CMK (cell line): ENCODE measurements around the gene CCDC141.

Experiments used
- DNase-seq: peaks from one replicate; pipeline ENCODE4 v3.0.0-alpha.2; 2010; ENCODE audit warnings: low read depth

CCDC141 gene

DNA sequence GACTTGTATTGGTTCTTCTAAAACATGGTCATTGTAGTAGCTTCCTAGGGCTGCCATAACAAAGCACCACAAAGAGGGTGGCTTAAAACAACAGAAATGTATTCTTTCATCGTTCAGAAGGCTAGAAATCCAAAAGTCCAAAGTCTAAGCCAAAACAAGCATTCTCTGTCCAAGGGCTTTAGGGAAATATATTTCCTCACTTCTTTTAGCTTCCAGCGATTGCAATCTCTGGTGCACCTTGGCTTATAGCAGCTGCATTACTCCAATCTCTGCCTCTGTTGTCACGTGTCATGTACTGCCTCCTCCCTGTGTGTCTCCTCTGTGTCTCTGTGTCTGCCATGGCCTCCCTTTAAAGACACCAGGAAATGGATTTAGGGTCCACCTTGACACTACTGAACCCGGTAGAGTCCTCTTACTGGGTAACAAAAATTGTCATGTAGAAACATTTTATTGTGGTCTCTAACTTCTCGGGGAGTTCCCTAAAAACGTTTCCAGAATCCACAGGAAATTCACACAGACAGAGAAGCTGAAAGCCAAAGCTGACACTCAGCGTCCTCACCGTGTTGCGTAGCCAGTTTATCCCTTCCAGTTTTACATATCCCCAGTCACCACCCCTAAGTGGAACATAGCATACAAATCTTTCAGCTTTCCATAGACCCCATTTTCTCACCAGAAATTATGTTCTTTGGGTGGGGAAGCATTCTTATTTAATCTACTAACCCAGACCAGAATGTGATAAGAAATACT is 222.0 kb downstream of the CCDC141 start:
- DNase-seq: no peak

DNA sequence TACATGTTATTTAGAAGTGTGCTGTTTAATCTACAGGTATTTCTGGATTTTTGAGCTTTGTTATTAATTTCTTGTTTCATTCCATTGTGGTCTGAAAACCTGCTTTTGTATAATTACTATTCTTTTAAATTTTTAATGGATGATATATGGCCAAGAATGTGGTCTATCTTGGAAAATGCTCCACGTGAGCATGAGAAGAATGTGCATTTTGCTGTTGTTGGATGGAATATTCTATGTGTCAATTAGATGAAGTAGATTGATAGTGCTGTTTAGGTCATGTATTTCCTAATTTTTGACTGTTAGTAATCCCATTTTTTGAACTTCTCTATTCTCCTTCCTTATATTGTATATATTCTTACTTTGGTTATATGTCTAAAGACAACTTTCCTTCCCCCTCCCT is 222.8 kb downstream of the CCDC141 start:
- DNase-seq: no peak

DNA sequence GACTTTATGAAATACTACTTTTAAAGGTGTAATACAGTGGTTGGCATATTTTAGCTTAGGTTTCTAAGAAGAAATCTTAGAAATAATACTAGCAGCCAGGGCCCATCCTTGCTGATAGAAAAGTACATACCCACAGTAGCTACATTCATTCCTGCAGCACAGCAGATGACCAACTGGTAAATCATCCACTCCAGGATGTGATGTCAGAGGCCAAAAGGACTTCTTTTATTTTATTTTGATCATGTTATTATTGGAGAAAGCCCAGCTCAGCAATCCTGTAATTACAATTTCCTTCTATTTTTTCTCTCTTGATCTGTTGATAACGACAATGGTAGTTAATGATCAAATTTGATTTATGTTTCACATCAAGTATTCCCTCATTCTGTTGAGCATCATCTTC is 224.8 kb downstream of the CCDC141 start:
- DNase-seq: no peak

DNA sequence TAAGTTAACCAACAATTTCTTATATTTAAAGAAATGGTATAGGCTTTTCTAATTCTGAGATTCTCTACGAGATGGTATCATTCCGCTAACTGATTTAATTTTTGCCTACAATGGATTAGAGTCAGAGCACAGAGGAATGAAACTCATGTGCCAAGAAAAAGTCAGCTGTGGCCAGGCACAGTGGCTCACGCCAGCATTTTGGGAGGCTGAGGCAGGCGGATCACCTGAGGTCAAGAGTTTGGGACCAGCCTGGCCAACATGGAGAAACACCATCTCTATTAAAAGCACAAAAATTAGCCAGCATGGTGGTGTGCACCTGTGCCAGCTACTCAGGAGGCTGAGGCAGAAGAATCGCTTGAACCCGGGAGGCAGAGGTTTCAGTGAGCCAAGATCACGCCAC is 225.8 kb downstream of the CCDC141 start:
- DNase-seq: no peak

- DNase-seq: no peak
These were observed 229.9 kb downstream of the CCDC141 start for GRCh38 chr2:178819992-178820391.

- DNase-seq: no peak
These were observed 230.6 kb downstream of the CCDC141 start for GRCh38 chr2:178819147-178819875.

DNA sequence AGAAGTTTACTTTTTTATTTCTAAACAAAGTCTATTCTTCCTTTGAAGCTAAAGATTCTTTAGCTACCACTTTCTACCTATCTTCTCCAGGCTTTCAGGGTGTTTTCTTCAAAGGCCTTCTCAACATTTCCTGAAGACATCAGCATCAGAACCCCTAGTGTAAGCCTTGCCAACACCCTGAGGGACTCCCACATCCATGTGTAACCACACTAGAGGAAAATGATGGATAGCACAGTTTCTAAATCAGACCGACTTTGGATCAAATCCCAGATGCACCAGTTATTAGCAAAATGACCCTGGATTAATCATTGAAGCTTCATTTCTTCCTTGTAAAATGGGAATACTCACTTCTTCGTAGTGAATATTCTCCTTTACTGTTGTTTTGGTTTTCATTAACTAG is 238.0 kb downstream of the CCDC141 start:
- DNase-seq: no peak

GRCh38 chr2:178811045-178811444 is 238.9 kb downstream of the CCDC141 start:
- no peak for DNase-seq

GRCh38 chr2:178810422-178810821 is 239.5 kb downstream of the CCDC141 start:
- no peak for DNase-seq

DNA sequence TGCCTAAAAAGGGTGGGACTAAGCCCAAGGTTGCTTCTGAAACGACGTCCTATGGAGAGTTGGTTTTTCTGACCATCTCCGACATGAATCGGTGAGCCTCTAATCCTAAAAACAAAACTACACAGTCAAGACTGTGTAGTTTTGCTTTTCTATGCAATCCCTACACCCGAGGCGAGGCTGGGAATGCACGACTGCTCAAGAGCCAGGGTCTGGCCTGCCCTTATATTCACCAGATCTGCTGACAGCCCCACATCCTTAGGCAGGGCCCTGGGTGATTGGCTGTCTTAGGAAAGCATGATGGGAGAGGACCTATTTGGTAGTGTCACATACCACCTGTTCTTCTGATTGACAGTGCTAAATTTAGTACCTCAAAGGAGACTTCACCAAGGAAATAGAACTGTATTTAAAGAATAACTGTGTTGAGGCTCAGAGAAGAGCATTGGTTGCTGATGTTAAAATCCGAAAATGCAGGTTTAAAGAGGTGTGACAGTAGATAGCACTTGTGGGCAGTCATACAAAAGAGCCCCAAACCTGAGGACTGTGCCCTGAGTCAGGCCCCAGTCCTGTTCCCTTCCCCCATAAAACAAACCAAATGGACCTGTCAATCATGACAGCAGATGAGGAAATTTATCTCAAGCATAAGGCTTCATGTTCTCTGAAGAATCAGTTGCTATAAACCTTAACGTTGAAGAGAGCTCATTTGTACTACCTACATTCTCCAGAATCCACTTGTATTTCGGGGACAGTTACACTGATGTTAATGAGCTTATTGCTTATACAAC is 242.5 kb downstream of the CCDC141 start, which contains the start of gene TTN:
TTN (minus strand) TSS at position 197 of the 782 bp plus-strand sequence. CDS start 2,781 bp downstream, outside the sequence.
- DNase-seq: no peak

- DNase-seq: no peak
These were observed 243.4 kb downstream of the CCDC141 start for GRCh38 chr2:178806543-178806942.

DNA sequence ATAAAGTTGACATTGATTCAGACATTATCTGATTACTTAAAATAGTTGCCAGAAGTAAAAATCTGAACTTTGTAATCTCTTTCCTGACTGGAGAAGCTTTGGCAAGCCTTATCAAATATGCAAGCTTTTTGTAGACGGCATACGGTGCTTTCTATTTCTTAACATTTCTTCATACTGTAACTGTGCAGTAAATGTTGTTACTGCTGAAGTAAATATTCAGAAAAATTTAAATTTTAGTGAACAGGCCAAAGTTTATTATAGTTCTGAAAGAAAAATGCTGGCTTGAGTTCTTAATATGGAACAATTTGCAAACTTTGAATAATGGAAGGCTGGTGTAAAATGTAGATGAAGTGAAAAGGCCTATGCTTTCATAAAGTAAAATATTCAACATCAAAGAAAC is 244.5 kb downstream of the CCDC141 start:
- no peak for DNase-seq

- DNase-seq: no peak
These were observed 245.1 kb downstream of the CCDC141 start for GRCh38 chr2:178804791-178805190.

DNA sequence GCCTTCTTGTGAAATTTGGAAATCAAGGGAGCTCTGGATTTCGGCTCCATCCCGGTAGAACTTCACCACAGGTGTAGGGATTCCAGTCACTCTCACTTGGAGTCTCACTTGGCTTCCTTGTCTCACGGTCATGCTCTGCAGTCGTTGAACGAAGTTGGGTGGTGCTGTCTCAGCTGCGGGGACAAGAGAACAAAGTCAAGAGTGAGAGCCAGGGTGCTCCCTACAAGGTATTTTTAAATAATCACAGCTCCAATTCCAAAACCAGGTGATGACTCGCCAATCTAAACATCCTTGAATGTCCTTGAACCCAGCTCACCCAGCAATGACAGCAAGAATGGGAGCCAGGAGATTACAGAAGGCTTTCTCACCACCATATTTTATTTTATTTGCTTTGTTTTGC is 249.4 kb downstream of the CCDC141 start:
- no peak for DNase-seq

- no peak for DNase-seq
These were observed 250.6 kb downstream of the CCDC141 start for GRCh38 chr2:178799305-178799704.

DNA sequence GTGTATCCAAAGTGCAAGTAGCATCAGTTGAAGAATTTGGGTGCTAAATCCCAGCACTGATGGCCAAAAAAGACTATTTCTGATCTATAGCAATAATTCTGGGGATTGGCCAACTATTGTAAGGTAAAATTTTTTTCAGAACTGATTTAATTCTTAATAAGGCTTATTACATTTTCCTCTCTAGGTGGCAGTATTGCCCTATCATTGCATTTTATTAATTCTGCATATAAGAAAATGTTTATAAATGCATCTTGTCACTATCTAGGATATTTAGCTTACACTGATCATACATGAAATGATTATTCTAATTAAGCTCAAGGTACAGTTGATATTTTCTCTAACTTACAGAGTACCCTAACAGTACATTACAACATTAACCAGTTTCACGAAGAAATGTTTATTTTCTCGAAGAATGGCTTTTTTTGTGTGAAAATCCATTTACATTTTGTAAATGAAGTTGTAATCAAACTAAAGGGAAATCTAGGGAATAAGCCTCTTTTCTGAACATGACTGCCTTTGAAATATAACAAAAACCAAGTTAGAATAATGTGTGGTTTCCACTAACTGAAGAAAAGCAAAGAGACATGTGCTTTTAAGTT is 253.8 kb downstream of the CCDC141 start:
- no peak for DNase-seq

GRCh38 chr2:178787934-178788333 is 262.0 kb downstream of the CCDC141 start:
- no peak for DNase-seq

DNA sequence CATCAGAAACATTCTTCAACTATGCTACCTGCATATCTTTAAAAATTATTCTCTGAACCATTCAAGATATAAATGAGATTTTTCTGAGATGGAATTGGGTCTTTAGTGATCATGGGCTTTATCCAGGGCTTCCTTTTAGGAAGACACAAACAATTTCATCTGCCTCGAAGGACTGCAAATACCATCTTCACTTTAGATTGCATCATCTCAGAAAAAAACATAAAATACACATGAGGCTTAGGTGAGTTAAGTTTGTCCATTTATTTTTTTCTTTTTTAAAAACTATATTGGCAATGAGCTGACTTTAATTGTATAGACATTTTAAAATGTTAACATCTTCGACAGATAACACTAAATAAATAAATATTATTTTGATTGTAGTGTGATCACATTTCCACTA is 262.8 kb downstream of the CCDC141 start:
- DNase-seq: no peak

DNA sequence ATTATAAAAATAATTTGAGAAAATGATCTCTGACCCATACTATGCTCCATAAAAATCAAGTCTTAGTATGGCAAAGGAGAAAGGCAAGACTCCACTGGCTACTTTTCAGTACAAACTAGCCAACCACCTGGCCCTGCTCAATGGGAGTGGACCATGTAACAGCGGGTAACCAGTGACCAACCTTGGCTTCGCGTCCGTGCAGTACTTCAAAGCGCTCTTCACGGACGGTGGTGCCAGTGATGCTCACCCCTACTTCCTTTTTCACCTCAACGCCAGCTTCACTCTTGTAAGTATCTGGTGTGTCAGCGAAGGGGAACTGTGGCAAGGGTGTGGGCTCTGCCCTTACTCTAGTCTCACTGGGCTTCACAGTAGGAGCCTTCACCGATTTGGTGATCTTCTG is 266.0 kb downstream of the CCDC141 start:
- no peak for DNase-seq

DNA sequence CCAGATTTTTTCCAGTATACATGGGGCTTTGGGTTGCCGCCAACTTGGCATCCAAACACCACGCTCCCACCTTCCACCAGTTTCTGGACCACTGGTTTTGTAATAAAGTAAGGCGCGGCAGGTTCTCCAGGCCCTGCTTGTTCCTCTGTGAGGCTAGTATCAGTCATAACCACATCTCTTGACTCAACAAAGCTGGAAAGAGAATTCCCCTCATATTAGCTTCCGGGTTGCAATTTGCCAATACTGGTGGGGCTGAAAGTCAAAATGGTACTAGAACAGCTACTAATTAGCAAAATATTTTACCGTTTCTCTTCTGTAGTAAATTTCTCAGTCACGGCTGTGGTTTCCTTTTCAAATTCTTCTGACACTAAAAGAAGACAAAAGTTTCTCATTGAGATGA is 267.7 kb downstream of the CCDC141 start:
- DNase-seq: no peak
